PC-3 (cell line): Measurements from ENCODE around the gene CCDC116.

Experiments used
- EZH2phosphoT487 ChIP-seq: fragments of 300-600 bp; sonication (generic); IDR thresholded peaks from 2 replicates; pipeline ENCODE4 v1.6.1; 2018; ENCODE audit warnings: mild to moderate bottlenecking, antibody characterized with exemption, low read length, borderline replicate concordance
- TF ChIP-seq, protein P1 (sequence below): fragments of 300-600 bp; sonication (generic); conservative IDR thresholded peaks from 2 replicates; pipeline ENCODE4 v1.5.1; 2017; ENCODE audit warnings: antibody characterized with exemption, low read depth, mild to moderate bottlenecking, low read length

- no peak for TF ChIP-seq EZH2phosphoT487
- TF ChIP-seq, protein P1, sequence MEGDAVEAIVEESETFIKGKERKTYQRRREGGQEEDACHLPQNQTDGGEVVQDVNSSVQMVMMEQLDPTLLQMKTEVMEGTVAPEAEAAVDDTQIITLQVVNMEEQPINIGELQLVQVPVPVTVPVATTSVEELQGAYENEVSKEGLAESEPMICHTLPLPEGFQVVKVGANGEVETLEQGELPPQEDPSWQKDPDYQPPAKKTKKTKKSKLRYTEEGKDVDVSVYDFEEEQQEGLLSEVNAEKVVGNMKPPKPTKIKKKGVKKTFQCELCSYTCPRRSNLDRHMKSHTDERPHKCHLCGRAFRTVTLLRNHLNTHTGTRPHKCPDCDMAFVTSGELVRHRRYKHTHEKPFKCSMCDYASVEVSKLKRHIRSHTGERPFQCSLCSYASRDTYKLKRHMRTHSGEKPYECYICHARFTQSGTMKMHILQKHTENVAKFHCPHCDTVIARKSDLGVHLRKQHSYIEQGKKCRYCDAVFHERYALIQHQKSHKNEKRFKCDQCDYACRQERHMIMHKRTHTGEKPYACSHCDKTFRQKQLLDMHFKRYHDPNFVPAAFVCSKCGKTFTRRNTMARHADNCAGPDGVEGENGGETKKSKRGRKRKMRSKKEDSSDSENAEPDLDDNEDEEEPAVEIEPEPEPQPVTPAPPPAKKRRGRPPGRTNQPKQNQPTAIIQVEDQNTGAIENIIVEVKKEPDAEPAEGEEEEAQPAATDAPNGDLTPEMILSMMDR: no peak
These were observed 19.0 kb downstream of the CCDC116 start for GRCh38 chr22:21651521-21652009.
